PC-3 (cell line): ENCODE data around the gene KCTD11. TPM values are rescaled to one million over a fixed set of nuclear protein-coding genes. Genes with fewer than 3 reads are reported as not detected.

Experiments
- ATAC-seq: fragments of 200-7000 bp; cut with Tn5 transposase; 2 replicates; pipeline ENCODE4 v1.9.1; 2020; ENCODE audit warnings: mild to moderate bottlenecking, moderate library complexity
- BruUV-seq: library from RNA; stranded (reverse); fragments of 400-500 nt; replicated peaks from 2 replicates; lab custom pipeline; 2021; lab: Mats Ljungman, UMichigan
- CTCF ChIA-PET: fragments of 300-600 bp; sonication (Branson Sonifier 250); formaldehyde crosslinking; loops from one replicate; lab custom pipeline; 2022; ENCODE audit warnings: antibody characterized with exemption; lab: Charles Lee
- POLR2A ChIA-PET: fragments of 300-600 bp; sonication (Branson Sonifier 250); formaldehyde crosslinking; loops from one replicate; lab custom pipeline; 2022; ENCODE audit warnings: antibody characterized with exemption; ENCODE audit not compliant: unreplicated experiment; lab: Charles Lee
- DNase-seq: peaks from one replicate; pipeline ENCODE4 v3.0.0-alpha.2; 2015
- H2AFZ ChIP-seq: fragments of 300-600 bp; sonication (generic); 2 replicates; pipeline ENCODE4 v1.6.0; 2016; ENCODE audit warnings: antibody characterized with exemption, low read length
- H3F3A ChIP-seq: fragments of 300-600 bp; sonication (generic); one replicate; pipeline ENCODE4 v1.6.0; 2017; ENCODE audit warnings: antibody characterized with exemption, low read length, control low read depth, mild to moderate bottlenecking; ENCODE audit not compliant: unreplicated experiment
- H3K27ac ChIP-seq: fragments of 300-600 bp; sonication (generic); 2 replicates; pipeline ENCODE4 v1.5.1; 2016; ENCODE audit warnings: mild to moderate bottlenecking, low read length
- H3K27me3 ChIP-seq: fragments of 300-600 bp; sonication (generic); 2 replicates; pipeline ENCODE4 v1.6.1; 2016; ENCODE audit warnings: low read length, mixed read lengths
- H3K36me3 ChIP-seq: fragments of 300-600 bp; sonication (generic); 2 replicates; pipeline ENCODE4 v1.6.1; 2016; ENCODE audit warnings: low read depth, mixed run types, low read length, mixed read lengths
- H3K4me1 ChIP-seq: fragments of 300-600 bp; sonication (generic); 2 replicates; pipeline ENCODE4 v1.5.1; 2016; ENCODE audit warnings: low read length; ENCODE audit not compliant: insufficient read depth
- H3K4me2 ChIP-seq: fragments of 300-600 bp; sonication (generic); 2 replicates; pipeline ENCODE4 v1.6.0; 2016; ENCODE audit warnings: low read length
- H3K4me3 ChIP-seq: fragments of 300-600 bp; sonication (generic); 2 replicates; pipeline ENCODE4 v1.5.1; 2016; ENCODE audit warnings: mild to moderate bottlenecking, low read length, mixed read lengths
- H3K79me2 ChIP-seq: fragments of 300-600 bp; sonication (generic); 2 replicates; pipeline ENCODE4 v1.6.1; 2017; ENCODE audit warnings: low read length, mixed read lengths
- H3K9ac ChIP-seq: fragments of 300-600 bp; sonication (generic); 2 replicates; pipeline ENCODE4 v1.6.0; 2016; ENCODE audit warnings: mild to moderate bottlenecking, low read length
- H3K9me2 ChIP-seq: fragments of 300-600 bp; sonication (generic); replicated peaks from 2 replicates; pipeline ENCODE4 v1.6.1; 2016; ENCODE audit warnings: mixed run types, low read length, mixed read lengths
- H3K9me3 ChIP-seq: fragments of 300-600 bp; sonication (generic); 2 replicates; pipeline ENCODE4 v1.6.1; 2016; ENCODE audit warnings: low read length, mixed read lengths
- H4K20me1 ChIP-seq: fragments of 300-600 bp; sonication (generic); 2 replicates; pipeline ENCODE4 v1.6.1; 2016; ENCODE audit warnings: low read length, mixed read lengths
- EZH2 ChIP-seq: fragments of 300-600 bp; sonication (generic); IDR thresholded peaks from one replicate; pipeline ENCODE4 v1.6.1; 2017; ENCODE audit warnings: antibody characterized with exemption, mild to moderate bottlenecking, low read length; ENCODE audit not compliant: unreplicated experiment
- EZH2phosphoT487 ChIP-seq: fragments of 300-600 bp; sonication (generic); IDR thresholded peaks from 2 replicates; pipeline ENCODE4 v1.6.1; 2018; ENCODE audit warnings: mild to moderate bottlenecking, antibody characterized with exemption, low read length, borderline replicate concordance
- intact Hi-C: fragments of 100-400 bp; cut with micrococcal nuclease; formaldehyde crosslinking; loops from 2 replicates; pipeline ENCODE4 v1.9.0; 2023
- total RNA-seq: library from RNA; depleted of rRNA; stranded (reverse); fragments of >200 nt; gene quantifications from 2 replicates; pipeline ENCODE4 v1.2.3, GENCODE V29; 2014
- TF ChIP-seq, protein P1 (sequence below): fragments of 300-600 bp; sonication (generic); conservative IDR thresholded peaks from 2 replicates; pipeline ENCODE4 v1.5.1; 2017; ENCODE audit warnings: antibody characterized with exemption, low read depth, mild to moderate bottlenecking, low read length

KCTD11 gene
- total RNA-seq, 1 experiment from 2014 or later, result 7.0 TPM

DNA sequence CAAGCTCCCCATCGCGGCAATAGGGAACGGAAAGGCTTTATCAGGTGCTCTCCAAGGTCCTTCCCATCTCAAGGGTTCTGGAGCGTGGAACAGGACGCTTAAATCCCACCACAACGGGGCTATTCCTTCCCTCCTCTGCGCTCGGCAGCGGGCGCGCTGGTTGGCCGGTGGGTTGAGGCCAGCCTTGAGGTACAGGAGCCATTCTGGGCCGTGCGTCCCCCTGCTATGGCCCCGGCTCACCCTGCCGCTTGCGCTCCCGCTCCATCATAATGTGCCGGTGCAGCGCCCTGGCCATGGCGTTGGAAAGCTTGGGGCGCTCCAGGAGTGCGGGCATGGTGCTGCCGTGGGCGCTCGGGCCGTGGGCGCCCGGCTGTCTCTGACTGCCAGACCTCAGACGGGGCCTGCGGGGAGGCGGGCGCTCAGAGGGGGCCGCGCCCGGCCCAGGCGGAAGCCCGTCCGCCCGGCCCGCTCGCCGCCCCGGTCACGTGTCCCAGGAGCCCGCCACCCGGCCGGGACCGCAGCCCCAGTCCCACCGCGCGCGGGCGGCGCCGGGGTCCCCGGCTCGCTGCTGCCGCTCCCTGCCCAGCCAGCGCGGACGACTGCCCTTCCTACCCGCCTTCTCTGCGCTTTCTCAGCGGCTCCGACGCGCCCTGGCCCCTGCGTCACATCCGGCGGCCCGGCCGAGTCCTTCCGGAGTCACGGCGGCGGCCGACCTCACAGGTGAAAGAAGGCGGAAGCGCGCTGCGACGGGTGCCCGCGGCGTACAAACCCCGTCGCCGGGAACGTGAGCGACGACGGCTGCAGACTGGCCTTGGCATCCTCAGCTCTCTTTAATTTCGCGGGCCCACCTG lies 37.0 kb upstream of the KCTD11 start, which contains the start of gene GPS2:
TSS of gene GPS2 (minus strand) at position 642 of the 851 bp plus-strand sequence. CDS start at position 334, 308 bp downstream.
- H3K4me2 ChIP-seq, result peak within 1 kb of the TSS; percentile 96
- CTCF ChIA-PET, result no interaction called here
- peak within 1 kb of the TSS; percentile 84 for H3K9ac ChIP-seq
- peak within 1 kb of the TSS; percentile 72 for H2AFZ ChIP-seq
- BruUV-seq, result no TSS peak
- POLR2A ChIA-PET, result interaction anchor here (0.5 kb wide), 1 partner anchor 46 kb away, joined by 16 read pairs; no protein-coding TSS in a partner anchor
- DNase-seq, result peak; percentile 83
- intact Hi-C loops, result no loop called here
- TF ChIP-seq, protein P1, sequence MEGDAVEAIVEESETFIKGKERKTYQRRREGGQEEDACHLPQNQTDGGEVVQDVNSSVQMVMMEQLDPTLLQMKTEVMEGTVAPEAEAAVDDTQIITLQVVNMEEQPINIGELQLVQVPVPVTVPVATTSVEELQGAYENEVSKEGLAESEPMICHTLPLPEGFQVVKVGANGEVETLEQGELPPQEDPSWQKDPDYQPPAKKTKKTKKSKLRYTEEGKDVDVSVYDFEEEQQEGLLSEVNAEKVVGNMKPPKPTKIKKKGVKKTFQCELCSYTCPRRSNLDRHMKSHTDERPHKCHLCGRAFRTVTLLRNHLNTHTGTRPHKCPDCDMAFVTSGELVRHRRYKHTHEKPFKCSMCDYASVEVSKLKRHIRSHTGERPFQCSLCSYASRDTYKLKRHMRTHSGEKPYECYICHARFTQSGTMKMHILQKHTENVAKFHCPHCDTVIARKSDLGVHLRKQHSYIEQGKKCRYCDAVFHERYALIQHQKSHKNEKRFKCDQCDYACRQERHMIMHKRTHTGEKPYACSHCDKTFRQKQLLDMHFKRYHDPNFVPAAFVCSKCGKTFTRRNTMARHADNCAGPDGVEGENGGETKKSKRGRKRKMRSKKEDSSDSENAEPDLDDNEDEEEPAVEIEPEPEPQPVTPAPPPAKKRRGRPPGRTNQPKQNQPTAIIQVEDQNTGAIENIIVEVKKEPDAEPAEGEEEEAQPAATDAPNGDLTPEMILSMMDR, result no peak
- no peak for TF ChIP-seq EZH2
- no peak for TF ChIP-seq EZH2phosphoT487
- no peaks in the 10 kb centered on the region for H3K9me3 ChIP-seq
- ATAC-seq, result peak; percentile 82
- peaks cover 17% of the 10 kb centered on the region; the same call in 1 of the 2 replicates for H3K4me1 ChIP-seq
- no peaks in the 10 kb centered on the region for H3K27me3 ChIP-seq
- H3K27ac ChIP-seq, result peak within 1 kb of the TSS; percentile 58
- peaks cover 26% of the 10 kb centered on the region for H3K36me3 ChIP-seq
- no peaks in the 10 kb centered on the region for H3K9me2 ChIP-seq
- H3F3A ChIP-seq, result peaks cover 12% of the 10 kb centered on the region
- H4K20me1 ChIP-seq, result peaks cover 33% of the 10 kb centered on the region
- peaks cover 26% of the 10 kb centered on the region for H3K79me2 ChIP-seq
- H3K4me3 ChIP-seq, result peak within 1 kb of the TSS; percentile 86

DNA sequence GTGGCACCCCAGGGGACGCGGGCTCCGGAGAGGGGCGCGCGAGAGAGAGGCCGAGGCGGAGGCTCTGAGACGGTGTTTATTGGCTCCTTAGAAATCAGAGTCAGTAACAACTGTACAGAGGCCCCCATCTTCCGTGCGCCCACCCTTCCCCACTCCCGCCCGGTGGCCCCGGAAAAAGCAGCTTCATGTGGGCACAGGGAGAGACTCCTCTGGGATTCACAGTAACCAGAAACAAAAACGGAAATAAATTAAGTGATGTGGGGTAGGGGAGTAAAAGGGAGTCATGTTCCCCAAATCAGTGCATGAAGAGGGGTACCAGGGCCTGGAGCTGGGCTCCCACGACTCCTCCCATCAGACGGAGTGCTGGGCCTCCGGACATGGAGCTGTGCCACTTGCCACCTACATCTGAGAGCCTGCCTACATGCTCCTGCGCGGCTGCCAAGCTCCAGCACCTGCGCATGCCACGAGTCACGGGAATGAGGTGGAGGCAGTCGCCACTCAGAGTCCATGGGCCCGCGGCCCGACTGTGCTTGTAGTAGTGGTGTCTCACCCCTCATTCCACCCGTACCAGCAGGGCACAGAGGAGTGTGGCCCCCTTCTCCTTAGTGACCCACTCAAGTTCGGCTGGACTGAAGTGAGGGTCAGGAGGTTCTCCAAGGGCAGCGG lies 36.3 kb upstream of the KCTD11 start:
- peaks cover 26% of the 10 kb centered on the region for H4K20me1 ChIP-seq
- no TSS peak for BruUV-seq
- intact Hi-C loops, result no loop called here
- peak overlapping the region; percentile 84 for H3K9ac ChIP-seq
- peaks cover 18% of the 10 kb centered on the region for H3K79me2 ChIP-seq
- H3K9me3 ChIP-seq, result no peaks in the 10 kb centered on the region
- no peak for ATAC-seq
- POLR2A ChIA-PET, result no interaction called here
- peaks cover 18% of the 10 kb centered on the region for H3K36me3 ChIP-seq
- H3F3A ChIP-seq, result peaks cover 12% of the 10 kb centered on the region
- H3K4me2 ChIP-seq, result peak overlapping the region; percentile 96
- peak; percentile 2 for DNase-seq
- peak overlapping the region; percentile 72 for H2AFZ ChIP-seq
- peaks cover 9% of the 10 kb centered on the region; the same call in 1 of the 2 replicates for H3K4me1 ChIP-seq
- CTCF ChIA-PET, result no interaction called here
- H3K27me3 ChIP-seq, result no peaks in the 10 kb centered on the region
- H3K27ac ChIP-seq, result peak overlapping the region; percentile 58
- H3K4me3 ChIP-seq, result peak overlapping the region; percentile 86
- no peaks in the 10 kb centered on the region for H3K9me2 ChIP-seq
- TF ChIP-seq EZH2phosphoT487 (no peak), EZH2 (no peak)
- TF ChIP-seq, protein P1, result no peak
